HepG2 (cell line): ENCODE data around the gene THBS4. TPM values are rescaled to one million over a fixed set of nuclear protein-coding genes. Genes with fewer than 3 reads are reported as not detected.

Experiments
- ATAC-seq: fragments of 200-7000 bp; cut with Tn5 transposase; 3 replicates; pipeline ENCODE4 v1.9.1; 2020; ENCODE audit warnings: mild to moderate bottlenecking, moderate library complexity
- BruUV-seq: library from RNA; stranded (reverse); fragments of 400-500 nt; replicated peaks from 2 replicates; lab custom pipeline; 2021; lab: Mats Ljungman, UMichigan
- CTCF ChIA-PET: fragments of 300-600 bp; formaldehyde crosslinking; extraction: SDS; loops from one replicate; lab custom pipeline; 2021; ENCODE audit warnings: low total read pairs, inconsistent platforms, low intra/inter-chr PET ratio; lab: Yijun Ruan, JAX
- POLR2A ChIA-PET: fragments of 350-600 bp; sonication (Branson Sonifier 250); formaldehyde crosslinking; loops from one replicate; lab custom pipeline; 2020; ENCODE audit warnings: antibody characterized with exemption, inconsistent platforms; lab: Yijun Ruan, JAX
- DNase-seq: peaks from one replicate; pipeline ENCODE4 v3.0.0-alpha.2; 2015; ENCODE audit warnings: low spot score
- FAIRE-seq: peaks from 3 replicates; lab custom pipeline; 2011; peaks lifted over from hg19 to GRCh38; lab: Jason Lieb, UNC
- H2AFZ ChIP-seq: one replicate; pipeline ENCODE4 v1.6.1; 2011; ENCODE audit warnings: low read length, inconsistent platforms
- H3K27ac ChIP-seq: fragments of 300-600 bp; 3 replicates; pipeline ENCODE4 v1.8.0; 2011; ENCODE audit warnings: mixed run types, mild to moderate bottlenecking, mixed read lengths, low read length, inconsistent platforms; ENCODE audit not compliant: insufficient read depth; ENCODE audit errors: extremely low read length
- H3K27me3 ChIP-seq, 2 experiments: fragments of 200-600 bp in 1 of 2; 2 replicates in 1 of 2; 3 replicates in 1 of 2; pipeline versions ENCODE4 v1.6.0 to v1.8.0; 2011; ENCODE audit warnings: low read length in 2 of 2, mild to moderate bottlenecking in 2 of 2, moderate library complexity in 2 of 2, inconsistent platforms in 1 of 2; ENCODE audit not compliant: insufficient read depth in 2 of 2, control insufficient read depth in 1 of 2
- H3K36me3 ChIP-seq, 2 experiments: fragments of 200-600 bp in 1 of 2; replicated peaks in 1 of 2; 2 replicates in 1 of 2; 3 replicates in 1 of 2; pipeline versions ENCODE4 v1.5.1 to v1.8.0; 2011; ENCODE audit warnings: low read length in 2 of 2, inconsistent platforms in 1 of 2; ENCODE audit not compliant: insufficient read depth in 2 of 2, control insufficient read depth in 1 of 2
- H3K4me1 ChIP-seq: 2 replicates; pipeline ENCODE4 v1.5.1; 2012; ENCODE audit warnings: low read length, inconsistent platforms; ENCODE audit not compliant: insufficient read depth
- H3K4me2 ChIP-seq: 2 replicates; pipeline ENCODE4 v1.6.0; 2011; ENCODE audit warnings: low read depth, low read length, inconsistent platforms
- H3K4me3 ChIP-seq, 3 experiments: fragments of 200-600 bp in 1 of 3; sonication (generic), shearing (Covaris generic) in 1 of 3; replicated peaks in 1 of 3; 2 replicates each; pipeline ENCODE4 v1.5.1; 2011 to 2016; ENCODE audit warnings: low read length in 3 of 3, inconsistent platforms in 2 of 3, low read depth in 2 of 3, mild to moderate bottlenecking in 2 of 3, control low read depth in 1 of 3, mixed read lengths in 1 of 3; ENCODE audit not compliant: insufficient read depth in 1 of 3
- H3K79me2 ChIP-seq: one replicate; pipeline ENCODE4 v1.6.1; 2011; ENCODE audit warnings: low read length, inconsistent platforms; ENCODE audit not compliant: insufficient read depth
- H3K9ac ChIP-seq: 2 replicates; pipeline ENCODE4 v1.6.0; 2011; ENCODE audit warnings: mild to moderate bottlenecking, low read depth, low read length, inconsistent platforms; ENCODE audit not compliant: insufficient read depth
- H3K9me3 ChIP-seq: 2 replicates; pipeline ENCODE4 v1.5.1; 2012; ENCODE audit warnings: mild to moderate bottlenecking, low read length
- H4K20me1 ChIP-seq: 2 replicates; pipeline ENCODE4 v1.6.0; 2011; ENCODE audit warnings: inconsistent platforms, mild to moderate bottlenecking, low read length, moderate library complexity; ENCODE audit not compliant: insufficient read depth
- ATF7-NPFF ChIP-seq: sonication (generic); formaldehyde crosslinking; IDR thresholded peaks from 2 replicates; pipeline ENCODE4 v1.8.1; 2023; ENCODE audit warnings: mild to moderate bottlenecking, low read depth, missing genetic modification reagents, moderate library complexity
- HES4 ChIP-seq: sonication (generic); formaldehyde crosslinking; IDR thresholded peaks from 2 replicates; pipeline ENCODE4 v1.9.0; 2021; ENCODE audit warnings: mild to moderate bottlenecking, missing genetic modification reagents, borderline replicate concordance
- KAT2B ChIP-seq: fragments of 150-350 bp; IDR thresholded peaks from 2 replicates; pipeline ENCODE4 v1.6.1; 2014; ENCODE audit warnings: low read depth, low read length, borderline replicate concordance
- NFYB ChIP-seq: sonication (generic); formaldehyde crosslinking; IDR thresholded peaks from 2 replicates; pipeline ENCODE4 v1.4.0; 2020; ENCODE audit warnings: missing genetic modification reagents
- NPAS2 ChIP-seq: sonication (generic); formaldehyde crosslinking; IDR thresholded peaks from 2 replicates; pipeline ENCODE4 v1.8.0; 2022; ENCODE audit warnings: mild to moderate bottlenecking, missing genetic modification reagents, borderline replicate concordance
- POLR2AphosphoS2 ChIP-seq: IDR thresholded peaks from 2 replicates; pipeline ENCODE4 v1.6.1; 2011; ENCODE audit warnings: low read depth, low read length, improper control_type of control experiment
- SMC3 ChIP-seq: IDR thresholded peaks from 2 replicates; pipeline ENCODE4 v1.6.1; 2011; ENCODE audit warnings: low read length, improper control_type of control experiment
- ZEB1 ChIP-seq: IDR thresholded peaks from 2 replicates; pipeline ENCODE4 v1.6.1; 2012; ENCODE audit warnings: mild to moderate bottlenecking, low read depth, inconsistent platforms; ENCODE audit not compliant: insufficient replicate concordance
- ZKSCAN5 ChIP-seq: sonication (generic); formaldehyde crosslinking; IDR thresholded peaks from 2 replicates; pipeline ENCODE4 v1.5.1; 2020; ENCODE audit warnings: mild to moderate bottlenecking, missing genetic modification reagents
- ZNF557 ChIP-seq: sonication (generic); formaldehyde crosslinking; IDR thresholded peaks from 2 replicates; pipeline ENCODE4 v1.4.0; 2020; ENCODE audit warnings: missing genetic modification reagents
- ZNF746 ChIP-seq: sonication (generic); formaldehyde crosslinking; IDR thresholded peaks from 2 replicates; pipeline ENCODE4 v1.8.0; 2022; ENCODE audit warnings: mild to moderate bottlenecking, missing genetic modification reagents
- WGBS: methylation state at CpG from one replicate; pipeline ENCODE4 v1.1.6; 2017; ENCODE audit warnings: low lambda C conversion rate; 5-methylcytosine and 5-hydroxymethylcytosine counted together
- in situ Hi-C: cut with HindIII; loops from 2 replicates; pipeline ENCODE4 v1.10.0; 2017; ENCODE audit warnings: low pct_unique_long_range_greater_than_20kb; ENCODE audit not compliant: extremely low pct_ligation_motif_present
- intact Hi-C: fragments of 100-400 bp; cut with micrococcal nuclease; formaldehyde crosslinking; loops from one replicate; pipeline ENCODE4 v1.10.0; 2022; ENCODE audit not compliant: unreplicated experiment
- polyA plus RNA-seq, 8 experiments: library from polyadenylated mRNA; depleted of rRNA in 3 of 8; stranded (reverse) in 7 of 8; unstranded in 1 of 8; fragments of >200 nt; fragmentation: Illumina TruSeq in 4 of 8; extraction: Trizol in 4 of 8; gene quantifications; 2 replicates each; pipeline versions ENCODE4 v1.2.1 to v1.2.3, GENCODE V29; 2011 to 2016; ENCODE audit warnings: low read depth in 4 of 8, missing spikeins in 1 of 8, mixed read lengths in 1 of 8; ENCODE audit not compliant: insufficient read depth in 1 of 8
- total RNA-seq, 5 experiments: library from RNA; depleted of rRNA; stranded (reverse); fragments of >200 nt; fragmentation: Illumina TruSeq; extraction: Trizol; gene quantifications; 2 replicates each; pipeline ENCODE4 v1.2.3, GENCODE V29; 2016; ENCODE audit warnings: low read depth in 1 of 5
- TF ChIP-seq, protein P1 (sequence below): sonication (generic); formaldehyde crosslinking; IDR thresholded peaks from 2 replicates; pipeline ENCODE4 v1.5.0; 2020; ENCODE audit warnings: missing genetic modification reagents
- TF ChIP-seq, protein P2 (sequence below), 2 experiments: IDR thresholded peaks; 2 replicates each; pipeline ENCODE4 v1.6.1; 2011 to 2012; ENCODE audit warnings: low read length in 2 of 2, borderline replicate concordance in 1 of 2, low read depth in 1 of 2, mild to moderate bottlenecking in 1 of 2, moderate library complexity in 1 of 2
- TF ChIP-seq, protein P3 (sequence below), 2 experiments: sonication (generic) in 1 of 2; formaldehyde crosslinking in 1 of 2; IDR thresholded peaks; 2 replicates each; pipeline versions ENCODE4 v1.5.1 to v1.6.1; 2011 to 2020; ENCODE audit warnings: borderline replicate concordance in 1 of 2, low read depth in 1 of 2, low read length in 1 of 2, mild to moderate bottlenecking in 1 of 2, missing genetic modification reagents in 1 of 2, moderate library complexity in 1 of 2
- TF ChIP-seq, protein P4 (sequence below): sonication (generic); formaldehyde crosslinking; IDR thresholded peaks from 2 replicates; pipeline ENCODE4 v1.5.0; 2020; ENCODE audit warnings: missing genetic modification reagents
- TF ChIP-seq, protein P5 (sequence below): sonication (generic); formaldehyde crosslinking; IDR thresholded peaks from 2 replicates; pipeline ENCODE4 v1.5.0; 2020; ENCODE audit warnings: missing genetic modification reagents, mild to moderate bottlenecking, borderline replicate concordance

THBS4 gene
- total and polyA plus RNA-seq, 2 of the 13 experiments (the other 11 are each of a cell fraction or from before 2014, with no cell fraction given), result 0.60 to 1.2 TPM

DNA sequence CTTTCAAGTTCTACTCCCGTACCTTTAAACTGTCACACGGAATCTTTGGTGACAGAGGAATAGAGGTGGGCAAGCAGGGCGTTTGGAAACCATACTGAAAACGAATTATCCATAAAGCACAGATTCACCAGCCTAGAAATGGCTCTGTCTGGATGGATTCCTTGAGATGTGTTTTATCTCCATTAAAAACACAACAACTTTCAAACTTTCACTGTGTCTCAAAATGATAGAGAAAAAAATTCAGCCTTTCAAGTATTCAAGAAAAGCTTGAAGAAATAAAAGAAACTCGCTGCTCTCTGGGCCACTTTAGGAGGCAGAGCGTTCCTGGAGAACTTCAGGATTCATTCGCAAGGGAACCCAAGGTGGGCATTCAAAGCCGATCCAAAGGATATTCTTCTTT, 589 bp upstream of the THBS4 start:
- in situ Hi-C loops (no loop called here), intact Hi-C loops (no loop called here)
- Histone ChIP-seq H3K79me2 (no peaks in the 10 kb centered on the region), H3K9me3 (no peaks in the 10 kb centered on the region), H3K27me3 (peaks cover 0 to 17% of the 10 kb centered on the region in 2 experiments; a peak in 2 of 5 replicates), H3K4me3 (no peak overlapping the region), H3K27ac (no peak overlapping the region), H3K4me1 (no peaks in the 10 kb centered on the region), H4K20me1 (no peaks in the 10 kb centered on the region), H3K4me2 (no peak overlapping the region), H2AFZ (no peak overlapping the region), H3K36me3 (no peaks in the 10 kb centered on the region), H3K9ac (no peak overlapping the region)
- BruUV-seq, result no TSS peak
- FAIRE-seq (no peak), ATAC-seq (no peak), DNase-seq (no peak)
- ChIA-PET CTCF (no interaction called here), POLR2A (no interaction called here)
- 46% methylated on average over 8 of the region's 8 CpGs for WGBS
- TF ChIP-seq NPAS2 (CRISPR knock-in tag) (no peak), ZKSCAN5 (CRISPR knock-in tag) (no peak), ATF7-NPFF (no peak), ZNF557 (no peak), KAT2B (no peak), HES4 (CRISPR knock-in tag) (no peak), SMC3 (no peak), NFYB (CRISPR knock-in tag) (no peak), POLR2AphosphoS2 (no peak), ZNF746 (CRISPR knock-in tag) (no peak), ZEB1 (no peak)
- TF ChIP-seq, protein P1, sequence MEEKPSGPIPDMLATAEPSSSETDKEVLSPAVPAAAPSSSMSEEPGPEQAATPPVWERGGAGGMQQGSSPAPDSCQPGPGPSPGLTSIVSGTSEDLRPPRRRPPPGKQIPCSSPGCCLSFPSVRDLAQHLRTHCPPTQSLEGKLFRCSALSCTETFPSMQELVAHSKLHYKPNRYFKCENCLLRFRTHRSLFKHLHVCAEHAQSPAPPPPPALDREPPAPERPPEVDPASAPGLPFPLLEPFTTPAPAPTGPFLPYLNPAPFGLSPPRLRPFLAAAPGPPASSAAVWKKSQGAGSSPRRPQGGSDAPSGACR (CRISPR knock-in tag), result no peak
- TF ChIP-seq, protein P2, sequence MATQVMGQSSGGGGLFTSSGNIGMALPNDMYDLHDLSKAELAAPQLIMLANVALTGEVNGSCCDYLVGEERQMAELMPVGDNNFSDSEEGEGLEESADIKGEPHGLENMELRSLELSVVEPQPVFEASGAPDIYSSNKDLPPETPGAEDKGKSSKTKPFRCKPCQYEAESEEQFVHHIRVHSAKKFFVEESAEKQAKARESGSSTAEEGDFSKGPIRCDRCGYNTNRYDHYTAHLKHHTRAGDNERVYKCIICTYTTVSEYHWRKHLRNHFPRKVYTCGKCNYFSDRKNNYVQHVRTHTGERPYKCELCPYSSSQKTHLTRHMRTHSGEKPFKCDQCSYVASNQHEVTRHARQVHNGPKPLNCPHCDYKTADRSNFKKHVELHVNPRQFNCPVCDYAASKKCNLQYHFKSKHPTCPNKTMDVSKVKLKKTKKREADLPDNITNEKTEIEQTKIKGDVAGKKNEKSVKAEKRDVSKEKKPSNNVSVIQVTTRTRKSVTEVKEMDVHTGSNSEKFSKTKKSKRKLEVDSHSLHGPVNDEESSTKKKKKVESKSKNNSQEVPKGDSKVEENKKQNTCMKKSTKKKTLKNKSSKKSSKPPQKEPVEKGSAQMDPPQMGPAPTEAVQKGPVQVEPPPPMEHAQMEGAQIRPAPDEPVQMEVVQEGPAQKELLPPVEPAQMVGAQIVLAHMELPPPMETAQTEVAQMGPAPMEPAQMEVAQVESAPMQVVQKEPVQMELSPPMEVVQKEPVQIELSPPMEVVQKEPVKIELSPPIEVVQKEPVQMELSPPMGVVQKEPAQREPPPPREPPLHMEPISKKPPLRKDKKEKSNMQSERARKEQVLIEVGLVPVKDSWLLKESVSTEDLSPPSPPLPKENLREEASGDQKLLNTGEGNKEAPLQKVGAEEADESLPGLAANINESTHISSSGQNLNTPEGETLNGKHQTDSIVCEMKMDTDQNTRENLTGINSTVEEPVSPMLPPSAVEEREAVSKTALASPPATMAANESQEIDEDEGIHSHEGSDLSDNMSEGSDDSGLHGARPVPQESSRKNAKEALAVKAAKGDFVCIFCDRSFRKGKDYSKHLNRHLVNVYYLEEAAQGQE (IDR thresholded peaks at IDR 0.05; ENCODE audit: borderline replicate concordance in 1 of 2, low read depth in 1 of 2, low read length in 2 of 2), result no peak
- TF ChIP-seq, protein P3, sequence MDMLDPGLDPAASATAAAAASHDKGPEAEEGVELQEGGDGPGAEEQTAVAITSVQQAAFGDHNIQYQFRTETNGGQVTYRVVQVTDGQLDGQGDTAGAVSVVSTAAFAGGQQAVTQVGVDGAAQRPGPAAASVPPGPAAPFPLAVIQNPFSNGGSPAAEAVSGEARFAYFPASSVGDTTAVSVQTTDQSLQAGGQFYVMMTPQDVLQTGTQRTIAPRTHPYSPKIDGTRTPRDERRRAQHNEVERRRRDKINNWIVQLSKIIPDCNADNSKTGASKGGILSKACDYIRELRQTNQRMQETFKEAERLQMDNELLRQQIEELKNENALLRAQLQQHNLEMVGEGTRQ (IDR thresholded peaks at IDR 0.05; ENCODE audit: low read depth, low read length), result no peak
- TF ChIP-seq, protein P3 (CRISPR knock-in tag; IDR thresholded peaks at IDR 0.05; ENCODE audit: borderline replicate concordance), result no peak
- TF ChIP-seq, protein P4, sequence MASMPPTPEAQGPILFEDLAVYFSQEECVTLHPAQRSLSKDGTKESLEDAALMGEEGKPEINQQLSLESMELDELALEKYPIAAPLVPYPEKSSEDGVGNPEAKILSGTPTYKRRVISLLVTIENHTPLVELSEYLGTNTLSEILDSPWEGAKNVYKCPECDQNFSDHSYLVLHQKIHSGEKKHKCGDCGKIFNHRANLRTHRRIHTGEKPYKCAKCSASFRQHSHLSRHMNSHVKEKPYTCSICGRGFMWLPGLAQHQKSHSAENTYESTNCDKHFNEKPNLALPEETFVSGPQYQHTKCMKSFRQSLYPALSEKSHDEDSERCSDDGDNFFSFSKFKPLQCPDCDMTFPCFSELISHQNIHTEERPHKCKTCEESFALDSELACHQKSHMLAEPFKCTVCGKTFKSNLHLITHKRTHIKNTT (CRISPR knock-in tag), result no peak
- TF ChIP-seq, protein P5, sequence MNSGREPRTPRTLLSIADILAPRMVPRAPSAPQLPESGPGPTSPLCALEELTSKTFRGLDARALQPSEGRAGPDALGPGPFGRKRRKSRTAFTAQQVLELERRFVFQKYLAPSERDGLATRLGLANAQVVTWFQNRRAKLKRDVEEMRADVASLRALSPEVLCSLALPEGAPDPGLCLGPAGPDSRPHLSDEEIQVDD (CRISPR knock-in tag), result no peak
